ENCODE results near the gene FOS. TPM values are rescaled to one million over a fixed set of nuclear protein-coding genes. Genes with fewer than 3 reads are reported as not detected.

FOS gene
- total RNA-seq, 2 experiments from 2014 or later = 201 to 219 TPM

GRCh38 chr14:75328558-75329155, 50.0 kb downstream of the FOS start:
- Mint-ChIP-seq H3K4me3 (no peak overlapping the region), H3K27me3 (ENCODE audit: low read depth) (peaks cover 10% of the 10 kb centered on the region), H3K4me1 (ENCODE audit: low read depth) (peaks cover 11% of the 10 kb centered on the region), H3K27ac (no peak overlapping the region), H3K36me3 (ENCODE audit: low read depth) (no peaks in the 10 kb centered on the region), H3K9me3 (ENCODE audit: insufficient read depth) (no peaks in the 10 kb centered on the region)
- DNase-seq (no peak), ATAC-seq (no peak)
- ChIA-PET CTCF (interaction anchor here (0.7 to 0.9 kb wide), 2 partner anchors 214 to 249 kb away, joined by 3 read pairs; no protein-coding TSS in a partner anchor), POLR2A (no interaction called here)

- H3K36me3 Mint-ChIP-seq (ENCODE audit: low read depth) = no peaks in the 10 kb centered on the region
- H3K27ac Mint-ChIP-seq = no peak overlapping the region
- ChIA-PET CTCF (interaction anchor here (0.7 kb wide), 1 partner anchor 213 kb away, joined by 3 read pairs; no protein-coding TSS in a partner anchor), POLR2A (no interaction called here)
- no peak overlapping the region for H3K4me3 Mint-ChIP-seq
- no peaks in the 10 kb centered on the region for H3K9me3 Mint-ChIP-seq (ENCODE audit: insufficient read depth)
- ATAC-seq = no peak
- peaks cover 9% of the 10 kb centered on the region for H3K27me3 Mint-ChIP-seq (ENCODE audit: low read depth)
- peaks cover 18% of the 10 kb centered on the region for H3K4me1 Mint-ChIP-seq (ENCODE audit: low read depth)
- no peak for DNase-seq
These were observed 50.7 kb downstream of the FOS start for GRCh38 chr14:75329369-75329768.

- H3K4me3 Mint-ChIP-seq = no peak overlapping the region
- POLR2A ChIA-PET = no interaction called here
- CTCF ChIA-PET = interaction anchor here (1.3 kb wide), 1 partner anchor 11 kb away, joined by 3 read pairs; no protein-coding TSS in a partner anchor
- H3K27ac Mint-ChIP-seq = no peak overlapping the region
- no peak for ATAC-seq
- peaks cover 5% of the 10 kb centered on the region for H3K27me3 Mint-ChIP-seq (ENCODE audit: low read depth)
- no peak for DNase-seq
- peaks cover 28% of the 10 kb centered on the region for H3K4me1 Mint-ChIP-seq (ENCODE audit: low read depth)
- H3K9me3 Mint-ChIP-seq (ENCODE audit: insufficient read depth) = no peaks in the 10 kb centered on the region
- no peaks in the 10 kb centered on the region for H3K36me3 Mint-ChIP-seq (ENCODE audit: low read depth)
These were observed 52.8 kb downstream of the FOS start for GRCh38 chr14:75331471-75331870.

Other genes starting within 250 kb of the FOS start
- 10 to 100 TPM; 15.1 to 17.2 TPM for gene MLH3, start 227.4 kb upstream of the FOS start, total RNA-seq
- 10 to 100 TPM; 42.6 to 44.0 TPM for gene ACYP1, start 214.8 kb upstream of the FOS start, total RNA-seq
- gene ZC2HC1C, start 209.2 kb upstream of the FOS start, total RNA-seq = 1 to 10 TPM; 1.3 to 1.4 TPM
- 10 to 100 TPM; 73.7 to 80.0 TPM for gene NEK9, start 151.8 kb upstream of the FOS start, total RNA-seq
- gene TMED10, start 102.2 kb upstream of the FOS start, total RNA-seq = 100 to 1,000 TPM; 177 to 188 TPM
- gene JDP2, start 149.2 kb downstream of the FOS start, total RNA-seq = 1 to 10 TPM in 1 of 2 experiments, under 1 TPM in 1; 0.71 to 1.4 TPM
- gene BATF, start 243.6 kb downstream of the FOS start, total RNA-seq = 10 to 100 TPM; 41.3 to 41.6 TPM